ENCODE measurements around the gene SPEF2. TPM values are rescaled to one million over a fixed set of nuclear protein-coding genes. Genes with fewer than 3 reads are reported as not detected.

The SPEF2 gene
- polyA plus RNA-seq, 2 of the 4 experiments (the other 2 are of a cell fraction): 2.2 to 8.7 TPM

DNA sequence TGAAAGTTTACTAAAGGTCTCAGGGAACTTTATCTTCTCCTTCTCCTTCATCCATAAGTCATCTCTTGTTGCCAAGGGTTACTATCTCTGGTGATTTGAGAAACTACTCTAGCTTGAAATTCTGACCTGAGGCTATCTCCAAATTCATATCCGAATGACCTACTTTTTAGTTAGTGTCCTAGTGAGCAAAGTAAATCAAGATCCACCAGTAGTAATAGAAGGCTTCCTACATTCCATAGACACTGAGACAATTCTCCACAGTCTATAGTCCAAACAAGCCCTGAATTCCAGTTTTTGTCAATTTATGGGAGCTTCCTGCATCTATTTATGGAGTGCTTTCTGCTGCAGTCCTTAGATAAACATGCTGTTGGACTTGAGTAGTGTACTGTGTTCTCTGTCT is 244.1 kb downstream of the SPEF2 start:
- no peak for FAIRE-seq
- Histone ChIP-seq H3K4me1 (0 out of 3 replicates have a peak, but pooled peaks cover 13% of the 10 kb centered on the region), H3K4me2 (no peak overlapping the region), H3K27ac (no peak overlapping the region), H3K4me3 (no peak overlapping the region), H3K9me3 (no peaks in the 10 kb centered on the region)
- no peak for DNase-seq (ENCODE audit: low read depth in 1 of 2, low spot score in 1 of 2)
- ATAC-seq: no peak
- ChIA-PET CTCF (no interaction called here), POLR2A (no interaction called here)
- WGBS (ENCODE audit: missing lambda C conversion rate): 55% methylated on average over 1 of the region's 1 CpG
- TF ChIP-seq EHF (CRISPR knock-in tag; IDR thresholded peaks at IDR 0.05) (no peak), CBX8 (IDR thresholded peaks at IDR 0.05) (no peak), RNF2 (IDR thresholded peaks at IDR 0.05; ENCODE audit: borderline replicate concordance, low read depth) (no peak), NFE2L2 (conservative IDR thresholded peaks at IDR 0.05; ENCODE audit: low read length) (no peak), ZSCAN20 (CRISPR knock-in tag; IDR thresholded peaks at IDR 0.05) (no peak), JUNB (IDR thresholded peaks at IDR 0.05) (no peak)
- TF ChIP-seq, protein P1, sequence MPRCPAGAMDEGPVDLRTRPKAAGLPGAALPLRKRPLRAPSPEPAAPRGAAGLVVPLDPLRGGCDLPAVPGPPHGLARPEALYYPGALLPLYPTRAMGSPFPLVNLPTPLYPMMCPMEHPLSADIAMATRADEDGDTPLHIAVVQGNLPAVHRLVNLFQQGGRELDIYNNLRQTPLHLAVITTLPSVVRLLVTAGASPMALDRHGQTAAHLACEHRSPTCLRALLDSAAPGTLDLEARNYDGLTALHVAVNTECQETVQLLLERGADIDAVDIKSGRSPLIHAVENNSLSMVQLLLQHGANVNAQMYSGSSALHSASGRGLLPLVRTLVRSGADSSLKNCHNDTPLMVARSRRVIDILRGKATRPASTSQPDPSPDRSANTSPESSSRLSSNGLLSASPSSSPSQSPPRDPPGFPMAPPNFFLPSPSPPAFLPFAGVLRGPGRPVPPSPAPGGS (IDR thresholded peaks at IDR 0.05): no peak

DNA sequence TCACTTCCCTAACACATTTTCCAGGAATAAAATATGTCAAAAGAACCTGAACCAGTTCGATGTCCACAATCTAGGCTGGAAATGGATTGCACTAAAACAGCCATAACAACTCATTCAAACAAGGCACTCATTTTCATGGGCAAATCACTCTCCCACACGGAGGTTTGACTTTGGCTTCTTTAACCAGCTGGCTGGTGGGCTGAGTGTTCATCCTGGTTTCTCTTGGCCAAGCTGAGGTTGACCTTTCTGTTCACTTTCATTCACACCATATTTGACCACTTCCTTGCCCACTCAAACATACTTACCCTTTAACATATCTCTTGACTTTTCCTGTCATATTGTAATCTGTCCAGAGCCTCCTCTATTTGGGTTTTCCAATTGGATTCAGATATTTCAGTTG is 244.5 kb downstream of the SPEF2 start:
- DNase-seq (ENCODE audit: low read depth in 1 of 2, low spot score in 1 of 2) (no peak), FAIRE-seq (no peak), ATAC-seq (no peak)
- no peak overlapping the region for H3K4me2 ChIP-seq
- H3K27ac ChIP-seq: no peak overlapping the region
- 0 out of 3 replicates have a peak, but pooled peaks cover 9% of the 10 kb centered on the region for H3K4me1 ChIP-seq
- CTCF ChIA-PET: no interaction called here
- H3K4me3 ChIP-seq: no peak overlapping the region
- H3K9me3 ChIP-seq: no peaks in the 10 kb centered on the region
- WGBS (ENCODE audit: missing lambda C conversion rate): 5% methylated on average over 2 of the region's 2 CpGs
- TF ChIP-seq NFE2L2 (conservative IDR thresholded peaks at IDR 0.05; ENCODE audit: low read length) (no peak), BHLHE40 (IDR thresholded peaks at IDR 0.05; ENCODE audit: low read depth, low read length) (no peak), EP300 (IDR thresholded peaks at IDR 0.05) (no peak), GATA3 (IDR thresholded peaks at IDR 0.05; ENCODE audit: borderline replicate concordance) (no peak)
- POLR2A ChIA-PET: no interaction called here

DNA sequence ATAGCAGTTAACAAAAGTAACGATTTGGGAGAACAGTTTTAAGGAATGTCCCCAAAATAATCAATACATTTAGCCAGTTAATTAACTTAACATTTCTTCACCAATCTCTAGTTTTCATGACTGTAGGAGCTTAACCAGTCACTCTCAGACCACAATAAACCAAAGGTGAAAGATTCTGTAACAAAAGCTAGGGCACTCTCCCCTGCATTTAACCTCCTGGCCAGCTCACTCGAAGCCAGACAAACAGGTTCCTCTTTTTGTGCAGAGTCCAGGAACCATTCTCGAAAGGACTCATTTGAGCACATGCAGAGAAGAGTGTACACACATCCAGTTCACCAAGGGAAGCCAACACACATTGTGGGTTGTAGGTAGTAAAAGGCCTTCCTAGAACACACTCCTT is 245.5 kb downstream of the SPEF2 start:
- CTCF ChIA-PET: interaction anchor here (1.1 kb wide), 1 partner anchor 20 kb away, joined by 3 read pairs; no protein-coding TSS in a partner anchor
- POLR2A ChIA-PET: no interaction called here
- 36% methylated on average over 3 of the region's 3 CpGs for WGBS (ENCODE audit: missing lambda C conversion rate)

More for the DNA sequence above, 245.5 kb downstream of the SPEF2 start:
- no peak overlapping the region for H3K4me3 ChIP-seq
- ATAC-seq: no peak
- TF ChIP-seq, protein P2, sequence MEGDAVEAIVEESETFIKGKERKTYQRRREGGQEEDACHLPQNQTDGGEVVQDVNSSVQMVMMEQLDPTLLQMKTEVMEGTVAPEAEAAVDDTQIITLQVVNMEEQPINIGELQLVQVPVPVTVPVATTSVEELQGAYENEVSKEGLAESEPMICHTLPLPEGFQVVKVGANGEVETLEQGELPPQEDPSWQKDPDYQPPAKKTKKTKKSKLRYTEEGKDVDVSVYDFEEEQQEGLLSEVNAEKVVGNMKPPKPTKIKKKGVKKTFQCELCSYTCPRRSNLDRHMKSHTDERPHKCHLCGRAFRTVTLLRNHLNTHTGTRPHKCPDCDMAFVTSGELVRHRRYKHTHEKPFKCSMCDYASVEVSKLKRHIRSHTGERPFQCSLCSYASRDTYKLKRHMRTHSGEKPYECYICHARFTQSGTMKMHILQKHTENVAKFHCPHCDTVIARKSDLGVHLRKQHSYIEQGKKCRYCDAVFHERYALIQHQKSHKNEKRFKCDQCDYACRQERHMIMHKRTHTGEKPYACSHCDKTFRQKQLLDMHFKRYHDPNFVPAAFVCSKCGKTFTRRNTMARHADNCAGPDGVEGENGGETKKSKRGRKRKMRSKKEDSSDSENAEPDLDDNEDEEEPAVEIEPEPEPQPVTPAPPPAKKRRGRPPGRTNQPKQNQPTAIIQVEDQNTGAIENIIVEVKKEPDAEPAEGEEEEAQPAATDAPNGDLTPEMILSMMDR (IDR thresholded peaks at IDR 0.05): no peak
- no peak for TF ChIP-seq JUN (IDR thresholded peaks at IDR 0.05)
- TF ChIP-seq FOXS1 (CRISPR knock-in tag; IDR thresholded peaks at IDR 0.05): no peak
- no peak for TF ChIP-seq CBX2 (IDR thresholded peaks at IDR 0.05; ENCODE audit: borderline replicate concordance, low read depth)
- no peak for TF ChIP-seq HOXB13 (CRISPR knock-in tag; IDR thresholded peaks at IDR 0.05; ENCODE audit: low read depth)
- TF ChIP-seq RFX5 (IDR thresholded peaks at IDR 0.05): no peak
- no peak for TF ChIP-seq HDAC2 (IDR thresholded peaks at IDR 0.05)
- TF ChIP-seq, protein P3, sequence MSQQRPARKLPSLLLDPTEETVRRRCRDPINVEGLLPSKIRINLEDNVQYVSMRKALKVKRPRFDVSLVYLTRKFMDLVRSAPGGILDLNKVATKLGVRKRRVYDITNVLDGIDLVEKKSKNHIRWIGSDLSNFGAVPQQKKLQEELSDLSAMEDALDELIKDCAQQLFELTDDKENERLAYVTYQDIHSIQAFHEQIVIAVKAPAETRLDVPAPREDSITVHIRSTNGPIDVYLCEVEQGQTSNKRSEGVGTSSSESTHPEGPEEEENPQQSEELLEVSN (IDR thresholded peaks at IDR 0.05; ENCODE audit: borderline replicate concordance, low read depth): no peak
- TF ChIP-seq MYC (IDR thresholded peaks at IDR 0.05; ENCODE audit: borderline replicate concordance, low read length): no peak
- no peak for TF ChIP-seq SREBF2 (IDR thresholded peaks at IDR 0.05)
- no peak overlapping the region for H3K27ac ChIP-seq
- no peak overlapping the region for H3K4me2 ChIP-seq
- DNase-seq (ENCODE audit: low read depth in 1 of 2, low spot score in 1 of 2): no peak
- H3K4me1 ChIP-seq: 0 out of 3 replicates have a peak, but pooled peaks cover under 1% of the 10 kb centered on the region
- no peak for FAIRE-seq
- H3K9me3 ChIP-seq: no peaks in the 10 kb centered on the region

Small RNA genes within 50 kb of the gene (small RNA-seq; reads per million reads assigned to genes)
- 0 reads per million in 6 experiments for gene RNU7-130P

Other genes starting within 250 kb of the SPEF2 start
- gene IL7R, start 239.0 kb downstream of the SPEF2 start, polyA plus RNA-seq (2011; rRNA removed): 0.18 and 0.25 TPM in 2 replicates
- gene IL7R, start 239.0 kb downstream of the SPEF2 start, polyA plus RNA-seq (2017; fragmentation: RNase III; extraction: RNeasy Plus Mini Kit Qiagen cat#74134 plus additional on column Dnase treatment): 0.11 to 0.51 TPM (median 0.13 TPM) in 3 replicates

All from A549 (cell line).